NCI-H1436 treated with DMSO at 0.1 percent for 48 hours (cell line): Measurements from ENCODE around the gene RCOR3.

Source experiments
- DNase-seq: peaks from one replicate; lab custom pipeline; 2025; lab: John Stamatoyannopoulos, UW

RCOR3 gene

DNA sequence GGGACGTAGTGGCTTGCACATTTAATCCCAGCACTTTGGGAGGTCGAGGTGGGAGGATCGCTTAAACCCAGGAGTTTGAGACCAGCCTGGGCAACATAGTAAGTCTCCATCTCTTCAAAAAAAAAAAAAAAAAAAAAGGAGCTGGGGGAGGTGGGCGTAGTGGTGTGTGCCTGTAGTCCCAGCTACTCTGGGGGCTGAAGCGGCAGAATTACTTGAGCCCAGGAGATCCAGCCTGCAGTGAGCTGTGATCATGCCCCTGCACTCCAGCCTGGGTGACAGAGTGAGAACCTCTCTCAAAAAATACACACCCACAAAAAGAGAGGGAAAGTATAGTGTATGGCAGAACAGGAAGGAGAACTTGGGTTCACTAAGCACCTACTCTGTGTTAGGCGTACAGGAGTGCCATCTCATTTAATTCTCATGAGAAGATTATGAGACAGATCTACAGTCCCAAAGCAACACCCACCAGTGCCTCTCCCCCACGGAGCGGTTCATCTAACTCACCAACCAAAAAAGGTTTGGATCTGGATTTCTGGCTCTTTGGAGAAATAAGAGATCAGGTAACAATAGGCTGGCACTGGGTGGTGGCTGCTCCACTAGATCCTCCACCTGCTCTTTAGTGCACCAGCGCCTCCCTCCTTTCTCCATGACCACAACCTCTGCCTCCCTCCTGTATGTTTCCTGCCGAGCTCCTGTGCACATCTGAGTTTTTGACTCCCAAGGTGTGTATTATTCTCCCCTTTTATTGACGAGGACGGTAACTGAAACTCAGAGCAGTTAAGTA is 66.0 kb downstream of the RCOR3 start:
- DNase-seq: no peak

DNA sequence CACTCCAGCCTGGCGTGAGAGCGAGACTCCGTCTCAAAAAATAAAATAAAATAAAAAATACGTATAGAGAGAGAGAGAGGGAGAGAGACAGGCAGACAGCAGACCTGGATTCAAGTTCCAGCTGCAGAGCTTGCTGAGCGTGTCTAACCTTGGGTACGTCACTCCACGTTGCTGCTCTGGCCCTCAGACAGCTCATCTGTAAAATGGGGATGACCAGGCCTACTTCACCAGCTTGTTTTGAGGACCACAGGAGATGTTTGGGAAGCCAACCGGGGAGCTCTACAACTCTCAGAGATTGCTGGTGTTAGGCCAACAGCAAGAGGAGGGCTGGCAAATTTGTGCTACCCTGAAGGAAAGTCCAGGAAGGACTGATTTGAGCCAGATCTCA is 67.0 kb downstream of the RCOR3 start:
- no peak for DNase-seq

DNA sequence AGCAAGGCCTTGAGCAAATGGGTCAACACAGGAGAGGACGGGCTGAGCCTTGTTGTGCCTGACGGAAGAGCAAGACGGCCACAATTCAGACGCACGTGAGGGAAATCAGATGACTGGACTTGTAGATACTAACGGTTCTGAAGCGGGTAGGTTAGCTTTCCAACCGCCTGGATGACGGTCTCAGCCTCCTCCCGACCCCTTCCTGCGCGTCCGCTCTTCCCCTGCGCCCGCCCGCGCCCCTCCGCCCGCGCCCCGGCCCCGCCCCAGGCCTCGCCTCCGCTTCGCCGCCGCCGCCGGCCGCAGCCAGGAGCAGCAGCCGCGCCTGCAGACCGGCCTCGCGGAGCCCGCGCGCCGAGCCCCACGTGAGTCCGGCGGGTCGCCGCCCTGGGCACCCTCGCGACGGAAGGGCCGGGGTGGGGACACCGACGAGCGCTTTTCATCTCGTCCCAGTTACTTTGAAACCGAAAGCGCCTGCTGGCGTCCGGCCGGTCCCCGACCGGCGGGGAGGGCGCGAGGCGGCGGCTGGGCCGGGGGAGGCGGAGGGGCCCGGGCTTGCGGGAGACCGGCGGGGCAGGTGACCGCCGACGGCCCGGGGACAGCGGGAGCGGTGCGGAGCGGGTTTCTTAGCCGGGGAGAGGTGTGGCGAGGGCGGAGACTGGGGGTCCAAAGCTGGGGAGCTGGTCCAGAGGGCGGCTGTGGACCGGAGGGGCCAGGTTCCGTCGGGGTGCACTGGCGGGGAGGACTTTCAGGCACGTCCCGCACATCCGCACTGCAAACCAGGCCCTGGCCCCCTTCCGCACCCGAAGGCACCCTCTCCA is 67.6 kb downstream of the RCOR3 start, which contains the start of gene TRAF5:
Gene TRAF5 (plus strand): TSS at position 306 of the 818 bp plus-strand sequence. CDS start 26,407 bp downstream, outside the sequence.
- DNase-seq: no peak

DNA sequence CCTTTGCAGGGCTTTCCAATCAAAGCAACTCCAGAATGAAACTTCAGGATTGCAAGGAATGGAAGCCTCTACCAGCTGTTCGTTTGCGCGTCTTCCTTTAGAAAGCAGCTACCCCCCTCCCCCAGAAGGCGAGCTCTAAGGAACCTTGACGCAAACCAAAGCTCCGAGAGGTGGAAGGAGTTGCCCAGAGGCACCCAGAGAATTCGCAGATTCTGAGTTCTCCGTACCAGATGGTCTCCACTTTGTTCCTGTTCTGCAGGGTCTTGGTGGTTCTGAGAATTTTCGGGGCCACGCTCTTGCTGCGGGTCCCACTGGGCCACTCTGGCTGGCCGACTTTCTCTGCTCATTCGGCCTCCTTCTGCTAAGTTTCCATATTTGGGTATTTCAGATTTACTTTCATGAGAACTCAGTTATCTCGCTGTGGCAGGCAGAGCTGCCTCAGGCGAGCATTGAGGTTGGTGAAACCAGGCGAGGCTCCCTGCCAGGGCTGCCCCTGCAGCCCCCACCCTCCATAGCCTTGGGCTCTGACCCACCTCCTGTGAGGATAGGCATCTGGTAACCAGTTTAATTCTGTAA is 68.3 kb downstream of the RCOR3 start:
- no peak for DNase-seq

DNA sequence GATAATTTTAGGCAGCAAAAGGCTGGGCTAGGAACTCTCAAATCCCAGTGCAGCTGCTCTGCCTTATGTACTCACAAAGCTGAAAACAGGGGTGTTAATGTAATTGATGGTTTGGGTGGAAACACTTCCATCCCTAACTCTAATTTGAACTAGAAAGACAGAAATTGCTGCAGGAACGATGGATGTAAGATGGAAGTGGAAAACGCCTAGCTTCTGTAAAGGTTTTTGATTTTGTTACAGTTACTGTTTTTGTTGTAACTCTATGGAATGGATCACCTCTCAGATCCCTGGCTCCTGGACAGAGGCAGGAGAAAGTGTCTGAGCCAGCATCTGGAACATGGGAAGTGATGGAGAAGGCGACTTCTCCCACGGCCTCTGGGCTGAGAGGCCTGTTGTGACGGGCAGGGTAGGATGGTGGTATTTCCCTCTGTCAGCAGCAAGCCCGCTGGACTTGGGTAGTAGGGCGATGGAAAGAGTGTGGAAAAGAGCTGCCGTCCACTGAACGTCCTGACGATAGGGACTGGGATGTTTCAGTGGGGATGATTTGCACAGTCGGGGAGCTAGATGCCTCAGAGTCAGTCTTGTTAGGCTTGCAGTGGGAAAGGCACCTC is 69.0 kb downstream of the RCOR3 start:
- DNase-seq: no peak

DNA sequence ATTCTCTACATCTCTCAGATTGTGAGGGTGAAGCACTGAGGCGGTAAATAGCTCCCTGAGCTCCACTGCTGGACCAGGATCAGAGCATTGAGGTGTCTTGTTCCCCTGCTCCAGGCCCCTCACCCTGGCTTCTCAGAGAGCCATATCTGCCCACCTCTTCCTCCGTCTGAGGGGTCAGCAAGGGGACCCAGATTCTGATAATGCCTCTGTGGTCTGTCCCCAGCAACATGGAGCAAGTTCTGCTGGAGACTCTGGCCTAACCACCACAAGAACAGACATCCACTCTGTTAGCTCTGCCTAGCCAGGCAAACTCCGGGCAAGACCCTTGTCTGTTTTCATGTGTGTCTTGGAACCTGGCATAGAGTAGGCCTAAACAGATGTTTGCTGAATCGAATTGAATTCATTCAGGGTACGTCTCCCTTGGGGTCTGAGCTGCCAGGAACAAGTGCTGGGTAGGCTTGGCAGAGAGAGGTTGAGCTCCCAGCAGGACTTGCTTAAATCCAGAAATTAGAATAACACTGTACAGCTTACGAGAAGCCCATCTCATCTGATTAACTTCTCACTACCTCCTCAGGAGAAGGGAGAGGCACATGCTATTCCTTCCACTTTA is 69.8 kb downstream of the RCOR3 start:
- no peak for DNase-seq

DNA sequence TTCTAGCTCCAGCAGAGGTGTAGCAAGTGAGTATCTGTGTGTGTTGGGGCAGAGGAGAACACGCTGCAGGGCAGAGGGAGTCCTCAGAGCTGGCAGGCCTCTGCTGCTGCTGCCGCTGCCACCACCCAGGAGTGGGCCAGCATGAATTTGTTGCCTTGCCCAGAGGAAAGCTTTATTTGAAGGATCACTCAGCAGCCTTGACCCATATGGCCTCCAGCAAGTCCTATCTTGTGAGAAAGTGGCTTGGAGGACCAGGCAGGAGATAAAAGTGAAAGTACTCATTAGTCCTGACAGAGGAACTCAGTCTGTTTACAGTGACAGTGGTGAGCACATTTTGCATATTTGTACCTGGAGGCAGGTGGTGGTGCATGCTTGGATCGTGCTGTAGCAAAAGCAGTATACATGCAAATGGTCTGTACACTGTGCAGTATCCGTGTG is 70.6 kb downstream of the RCOR3 start:
- no peak for DNase-seq

DNA sequence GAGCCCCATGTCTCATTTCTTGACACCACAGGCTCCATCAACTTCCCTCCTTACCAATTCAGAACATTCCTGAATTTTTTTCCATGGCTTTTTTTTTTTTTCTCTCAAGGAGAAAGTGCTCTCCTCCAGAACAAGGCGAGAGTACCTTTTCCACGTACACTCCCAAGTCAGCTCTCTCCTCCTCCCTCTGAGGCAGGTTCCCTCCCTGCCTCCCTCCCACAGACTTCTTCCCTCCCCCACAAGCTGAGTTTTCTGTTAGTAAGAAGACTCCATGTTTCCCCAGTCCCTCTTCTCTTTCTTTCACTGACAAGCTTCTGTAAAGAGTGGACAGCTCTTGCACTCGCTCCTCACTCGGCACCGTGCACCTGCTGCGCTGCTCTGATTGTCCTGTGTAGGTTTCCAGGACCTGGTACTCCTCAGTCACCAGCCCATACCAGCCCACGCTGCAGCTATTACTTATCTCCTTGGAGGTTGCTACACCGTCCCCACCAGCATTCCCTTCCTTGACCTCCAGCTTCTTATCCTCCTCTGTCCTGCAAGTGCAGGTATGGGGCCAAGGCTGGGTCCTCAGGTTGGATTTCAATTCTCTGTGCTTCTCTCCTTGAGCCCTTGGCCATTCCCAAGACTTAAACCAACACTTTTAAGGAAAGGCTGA is 71.2 kb downstream of the RCOR3 start:
- DNase-seq: no peak

DNA sequence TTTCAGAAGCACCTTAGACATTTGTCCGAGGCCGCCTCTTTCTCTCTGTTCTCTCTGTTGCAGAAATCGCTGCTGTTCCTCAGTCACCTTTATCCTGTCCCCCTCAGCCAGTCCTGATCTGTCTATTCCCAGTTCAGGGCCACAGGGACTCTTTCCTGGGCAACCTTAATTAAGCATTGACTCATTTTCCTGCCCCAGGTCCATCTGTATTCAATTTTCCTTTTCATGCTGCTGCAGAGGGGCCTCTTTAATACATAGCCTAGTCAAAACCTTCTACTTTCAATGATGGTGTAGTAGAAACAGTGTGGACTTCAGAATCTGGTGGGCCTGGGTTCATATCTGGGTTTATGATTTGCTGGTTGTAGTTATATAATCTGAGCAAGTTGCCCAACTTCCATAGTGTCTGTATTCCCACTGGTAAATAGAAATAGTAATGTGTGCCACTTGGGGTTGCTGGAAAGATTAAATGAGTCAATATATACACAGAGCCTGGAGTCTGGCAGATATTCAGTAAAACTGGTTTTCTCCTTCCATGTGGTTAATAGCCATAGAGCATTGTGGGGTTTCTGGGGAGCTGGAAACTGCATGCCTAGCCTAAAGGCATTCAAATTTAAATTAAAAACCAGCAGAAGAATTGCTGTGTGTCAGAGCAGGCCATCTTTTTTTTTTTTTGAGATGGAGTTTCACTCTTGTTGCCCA is 72.0 kb downstream of the RCOR3 start:
- DNase-seq: no peak

DNA sequence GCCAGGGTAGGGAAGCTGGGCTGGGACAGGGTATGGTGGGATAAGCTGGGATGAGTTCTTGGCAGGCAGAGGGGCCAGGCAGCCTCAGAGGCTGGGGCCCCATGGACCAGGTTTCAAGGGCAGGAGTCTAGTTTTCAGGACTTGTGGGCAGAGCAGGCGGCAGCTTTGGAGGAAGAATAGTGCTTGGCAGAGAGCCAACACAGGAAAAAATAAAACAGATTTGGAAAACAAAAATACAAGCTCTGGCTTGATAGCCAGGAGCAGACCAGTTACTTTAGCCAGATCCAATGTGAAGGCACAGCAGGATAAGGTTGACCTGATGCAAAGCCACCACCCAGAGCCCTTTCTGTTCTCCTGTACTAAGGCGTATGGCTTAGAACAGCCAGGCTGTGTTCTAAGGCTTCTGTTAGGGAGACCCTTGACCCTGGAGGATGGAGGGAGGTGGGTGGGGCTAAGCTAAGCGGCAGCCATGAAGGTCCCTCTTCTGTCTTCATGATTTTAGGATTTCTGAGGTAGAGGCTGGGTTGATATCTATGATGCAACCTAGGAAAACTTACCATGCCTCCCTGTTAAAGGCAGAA is 73.0 kb downstream of the RCOR3 start:
- DNase-seq: no peak

DNA sequence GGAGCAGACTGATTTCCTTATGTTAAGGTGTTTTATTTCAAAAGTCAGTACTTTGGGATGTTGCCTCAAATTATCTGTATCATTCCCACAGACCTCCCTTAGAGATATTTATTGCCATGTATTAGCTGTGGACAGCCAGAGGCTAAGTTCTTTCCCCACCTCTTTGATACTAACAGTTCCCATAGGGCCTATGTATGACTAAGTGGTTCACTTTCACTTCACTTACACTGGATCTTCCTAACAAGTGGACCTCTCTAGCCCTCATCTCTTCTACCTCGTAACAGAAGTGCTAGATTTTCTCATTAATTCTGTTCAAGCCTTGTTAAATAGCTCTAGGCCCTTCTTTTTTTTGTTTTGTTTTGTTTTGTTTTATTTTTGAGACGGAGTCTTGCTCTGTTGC is 73.7 kb downstream of the RCOR3 start:
- no peak for DNase-seq

DNA sequence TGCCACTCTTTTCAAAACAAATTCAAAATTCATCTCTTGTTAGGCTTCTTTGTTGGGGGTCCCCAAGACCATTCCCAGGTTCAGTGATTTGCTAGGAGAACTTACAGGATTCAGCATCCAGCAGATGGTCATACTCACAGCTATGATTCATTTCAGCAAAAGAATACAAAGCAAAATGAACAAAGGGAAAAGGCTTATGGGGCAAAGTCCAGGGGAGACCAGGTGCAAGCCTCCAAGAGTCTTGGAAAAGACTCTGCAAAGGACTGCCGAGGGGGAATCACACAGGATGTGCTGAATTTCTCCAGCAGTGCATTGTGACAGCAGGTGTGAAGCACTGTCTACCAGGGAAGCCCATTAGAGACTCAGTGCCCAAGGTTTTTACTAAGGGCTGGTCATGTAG is 74.7 kb downstream of the RCOR3 start:
- DNase-seq: no peak

DNA sequence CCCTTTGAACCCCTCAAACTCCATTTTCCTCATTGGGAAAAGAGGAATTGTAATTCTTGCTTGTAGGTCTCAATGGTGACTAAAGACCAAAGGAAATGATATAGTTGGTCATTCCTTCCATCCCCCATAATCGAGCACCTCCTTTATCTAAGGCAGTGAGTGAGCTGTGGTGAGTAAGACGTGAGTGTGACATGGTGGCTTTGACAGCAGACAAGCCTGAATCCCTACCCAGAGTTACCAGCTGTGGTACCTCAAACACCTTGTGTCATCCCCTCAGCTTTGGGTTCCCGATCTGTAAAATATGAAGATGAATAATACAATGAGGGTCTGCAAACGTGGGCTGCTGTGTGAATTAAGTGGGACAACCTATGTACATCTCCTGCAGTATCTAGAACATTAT is 75.8 kb downstream of the RCOR3 start:
- no peak for DNase-seq

DNA sequence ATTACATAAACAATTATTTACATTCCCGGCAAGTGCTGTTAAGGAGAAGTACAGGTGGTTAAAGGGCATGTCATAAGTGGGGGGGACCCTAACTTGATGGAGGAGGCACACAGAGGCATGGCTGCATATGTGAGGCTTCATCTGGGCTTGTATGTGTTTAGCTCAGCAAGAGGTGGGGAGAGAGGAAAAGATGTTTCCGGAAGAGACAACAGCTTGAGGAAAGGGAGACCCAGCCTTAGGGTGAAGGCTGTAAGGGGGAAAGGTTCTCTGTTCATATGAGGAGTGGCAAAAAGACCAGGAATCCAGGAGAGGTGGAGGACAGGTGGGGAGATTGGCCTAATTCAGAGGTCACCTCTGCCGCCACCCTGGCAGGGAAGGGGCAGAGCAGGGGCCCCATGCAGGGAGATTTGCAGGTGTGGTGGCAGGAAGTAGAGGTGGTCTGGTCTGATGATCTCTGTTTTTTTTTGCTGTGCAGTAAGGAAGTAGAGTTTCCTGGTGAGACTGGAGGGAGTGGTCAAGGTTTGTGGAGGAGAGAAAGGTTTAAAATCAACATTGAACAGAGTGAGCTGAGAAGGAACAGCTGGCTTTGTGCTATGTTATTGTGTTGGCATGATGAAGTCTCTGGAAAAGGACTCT is 76.5 kb downstream of the RCOR3 start:
- DNase-seq: no peak

DNA sequence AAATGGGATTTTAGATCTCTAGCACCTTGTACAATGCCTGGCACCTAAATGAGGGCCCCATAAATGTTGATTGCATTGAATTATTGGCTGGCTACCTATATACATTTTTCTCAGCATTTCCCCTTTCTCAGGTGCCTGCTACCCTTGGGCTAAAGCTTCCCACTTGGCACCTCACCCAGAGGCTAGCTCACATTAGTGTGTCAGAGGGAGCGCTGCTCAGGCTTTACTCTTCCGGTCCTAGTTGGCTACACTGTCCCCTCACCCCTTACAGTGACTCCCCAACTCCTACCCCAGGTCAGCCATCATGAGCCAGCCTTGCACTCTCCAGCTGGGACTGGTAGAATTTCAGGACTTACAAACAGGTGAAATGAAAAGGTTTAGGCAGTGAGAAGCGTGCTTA is 77.0 kb downstream of the RCOR3 start:
- no peak for DNase-seq

DNA sequence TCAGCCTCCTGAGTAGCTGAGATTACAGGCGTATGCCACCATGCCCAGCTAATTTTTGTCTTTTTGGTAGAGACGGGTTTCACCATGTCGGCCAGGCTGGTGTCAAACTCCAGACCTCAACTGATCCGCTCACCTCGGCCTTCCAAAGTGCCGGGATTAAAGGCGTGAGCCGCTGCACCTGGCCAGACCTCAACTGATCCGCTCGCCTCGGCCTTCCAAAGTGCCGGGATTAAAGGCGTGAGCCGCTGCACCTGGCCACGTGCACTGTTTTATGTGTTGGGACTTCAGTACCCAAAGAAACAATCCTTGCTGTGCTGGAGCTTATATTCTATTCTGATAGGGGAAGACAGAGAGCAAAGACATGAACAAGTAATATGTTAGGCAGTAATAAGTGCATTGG is 77.6 kb downstream of the RCOR3 start:
- no peak for DNase-seq

DNA sequence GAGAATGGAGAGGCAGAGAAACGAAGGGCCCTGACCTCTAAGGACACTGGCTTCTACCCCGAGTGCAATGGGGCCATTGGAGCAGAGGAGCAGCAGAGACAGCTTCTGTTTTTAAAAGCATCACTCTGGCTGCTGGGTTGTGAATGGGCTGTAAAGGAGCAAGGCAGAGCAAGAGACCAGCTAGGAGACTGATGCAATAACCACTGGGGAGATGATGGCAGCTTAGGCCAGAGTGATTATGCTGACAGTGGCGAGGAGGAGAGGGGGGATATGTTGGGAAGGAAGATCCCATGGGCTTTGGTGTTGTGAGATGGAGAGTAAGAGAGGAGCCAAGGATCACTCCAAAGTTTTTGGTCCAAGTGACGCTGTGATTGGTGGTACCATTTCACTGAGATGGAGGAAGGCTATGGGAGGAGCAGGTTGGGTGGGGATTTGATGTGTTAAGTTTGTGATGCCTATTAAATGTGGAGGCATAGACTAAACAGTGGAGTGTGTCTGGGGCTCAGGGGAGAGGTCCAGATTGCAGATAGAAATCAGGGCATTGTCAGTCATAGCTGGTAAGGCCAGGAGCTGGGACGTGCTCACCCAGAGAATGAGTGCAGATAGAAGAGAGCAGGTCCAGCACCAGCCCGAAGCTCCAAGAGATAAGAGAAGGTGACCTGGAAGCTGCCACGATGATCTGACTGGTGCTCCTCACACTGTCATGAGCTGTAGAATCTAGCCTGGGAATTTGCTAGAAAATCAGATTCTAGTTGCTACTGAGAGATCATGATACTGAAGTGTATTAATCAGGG is 78.5 kb downstream of the RCOR3 start:
- DNase-seq: no peak

DNA sequence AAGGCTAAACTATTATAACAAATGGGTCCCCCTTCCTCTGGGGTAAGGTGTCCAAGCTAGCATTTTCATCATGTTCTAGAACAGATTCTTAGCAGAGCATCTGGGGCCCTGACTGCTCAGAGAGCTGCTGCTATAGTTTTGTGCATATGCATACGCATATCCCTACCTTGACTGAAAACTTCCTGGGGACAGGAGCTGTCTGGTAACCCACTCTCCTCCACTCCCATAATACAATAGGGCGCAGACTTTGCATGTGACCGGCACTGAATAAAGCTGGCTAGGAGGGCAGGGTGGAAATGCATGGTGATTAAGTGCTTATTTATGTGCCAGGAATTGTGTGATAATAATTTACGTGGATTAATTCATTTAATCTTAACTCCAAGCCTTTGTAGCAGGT is 79.1 kb downstream of the RCOR3 start:
- DNase-seq: no peak

DNA sequence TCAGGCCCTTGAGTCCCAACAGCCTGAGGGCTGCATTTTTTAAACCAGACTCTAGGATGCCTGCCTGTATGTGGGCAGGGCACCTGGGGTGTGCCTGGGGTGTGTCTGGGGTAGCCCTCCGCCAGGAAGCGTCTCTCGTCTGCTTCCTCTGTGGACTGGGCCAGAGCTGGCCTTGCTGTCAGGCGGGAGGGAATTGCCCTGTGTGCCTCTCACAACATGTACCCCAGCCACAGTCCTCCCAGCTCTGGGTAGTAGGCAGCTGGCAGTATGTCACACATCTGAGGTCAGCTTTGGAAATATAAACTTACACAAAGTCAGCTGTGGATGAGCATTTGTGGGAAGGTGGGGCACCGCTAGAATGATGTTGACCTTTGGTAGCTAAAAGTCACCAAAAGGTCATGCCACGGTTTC is 80.5 kb downstream of the RCOR3 start:
- no peak for DNase-seq
